Measurements from ENCODE around the gene FBXL14. TPM values are rescaled to one million over a fixed set of nuclear protein-coding genes. Genes with fewer than 3 reads are reported as not detected.

Gene FBXL14
- total and polyA plus RNA-seq, 9 of the 15 experiments (the other 6 are each of a cell fraction or from before 2014, with no cell fraction given), result 0.13 to 9.8 (median 3.3) TPM

DNA sequence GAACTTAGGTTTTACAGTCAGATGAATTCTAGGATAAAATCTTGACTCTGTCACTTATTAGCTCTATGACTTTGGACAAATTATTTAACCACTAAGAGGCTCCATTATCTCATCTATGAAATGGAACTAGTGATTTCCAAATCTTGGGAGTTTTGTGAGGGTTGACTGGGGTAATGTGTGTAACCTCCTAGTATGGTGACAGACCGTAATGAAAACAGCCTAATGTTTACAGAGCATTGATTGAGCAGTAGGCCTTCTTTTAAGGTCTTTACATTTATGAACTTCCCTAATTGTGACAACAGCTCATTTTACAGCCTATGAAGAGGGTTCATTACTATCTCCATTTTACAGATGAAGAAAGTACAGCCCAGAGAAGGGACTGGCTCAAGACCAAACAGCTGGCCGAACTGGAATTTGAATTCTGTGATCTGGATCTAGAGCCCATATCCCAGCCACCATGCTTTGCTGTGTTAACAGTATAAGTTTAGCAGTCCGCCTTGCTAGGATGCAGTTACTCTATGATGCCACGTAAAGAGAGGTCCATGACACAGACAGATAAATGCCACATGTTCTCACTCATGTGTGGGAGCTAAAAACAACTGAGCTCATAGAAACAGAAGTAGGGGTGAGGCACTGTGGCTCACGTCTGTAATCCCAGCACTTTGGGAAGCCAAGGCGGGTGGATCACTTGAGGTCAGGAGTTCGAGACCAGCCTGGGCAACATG lies 9.1 kb upstream of the FBXL14 start:
- H3K4me2 ChIP-seq (ENCODE audit: insufficient read depth, low read length), result no peak overlapping the region
- no peaks in the 10 kb centered on the region; the same call in 2 of the 3 replicates for H3K79me2 ChIP-seq (ENCODE audit: control insufficient read depth, insufficient read depth, low read length)
- H3K9ac ChIP-seq (ENCODE audit: insufficient read depth in 1 of 2, low read depth in 2 of 2, low read length in 2 of 2), result no peak overlapping the region
- H3K27ac ChIP-seq (ENCODE audit: extremely low read depth, low read depth, low read length), result peak overlapping the region; percentile 67; the same call in 2 of the 3 replicates
- TF ChIP-seq EP400 (IDR thresholded peaks at IDR 0.05) (no peak), BRD9 (IDR thresholded peaks at IDR 0.05; ENCODE audit: low read depth, partially characterized antibody) (no peak), RBM25 (IDR thresholded peaks at IDR 0.05; ENCODE audit: low read depth, low read length, severe bottlenecking) (peak; percentile 8), TFAP4 (CRISPR knock-in tag; IDR thresholded peaks at IDR 0.05; ENCODE audit: borderline replicate concordance) (peak; percentile 26; the same call in 1 of the 2 replicates), KDM1A (IDR thresholded peaks at IDR 0.05) (peak in 1 of 2 experiments; percentile 38; a peak in 1 of 4 replicates), ADNP (tag; IDR thresholded peaks at IDR 0.05) (0 out of 2 replicates have a peak, but pooled peaks have one; percentile 24), CBX1 (IDR thresholded peaks at IDR 0.05; ENCODE audit: low read depth) (no peak), ZNF395 (CRISPR knock-in tag; IDR thresholded peaks at IDR 0.05) (no peak), GATA2 (CRISPR knock-in tag; IDR thresholded peaks at IDR 0.05) (no peak), CBFA2T3 (IDR thresholded peaks at IDR 0.05) (0 out of 2 replicates have a peak, but pooled peaks have one; percentile 11), HINFP (tag; conservative IDR thresholded peaks at IDR 0.05; ENCODE audit: low read depth) (peak; percentile 64; the same call in 1 of the 2 replicates)
- CTCF ChIA-PET (ENCODE audit: low intra/inter-chr PET ratio), result no interaction called here
- H3K9me1 ChIP-seq (ENCODE audit: control insufficient read depth, insufficient read depth, low read length), result no peaks in the 10 kb centered on the region
- no peaks in the 10 kb centered on the region for H3K9me3 ChIP-seq (replicated peaks; ENCODE audit: control insufficient read depth, insufficient read depth, low read depth, low read length)
- POLR2A ChIA-PET, result interaction anchor here (0.7 to 1.4 kb wide), 4 partner anchors 11 to 485 kb away, joined by 3 read pairs; no protein-coding TSS in a partner anchor
- FAIRE-seq (no peak), ATAC-seq (no peak), DNase-seq (ENCODE audit: extremely low read depth in 1 of 4, low spot score in 3 of 4) (peak in 1 of 4 experiments; percentile 33)
- in situ Hi-C loops (cut with MboI) (no loop called here), intact Hi-C loops (cut with micrococcal nuclease) (loop anchor here (10.0 kb wide), 1 partner anchor 1029 kb away; no protein-coding TSS in a partner anchor)
- 38% methylated on average over 7 of the region's 7 CpGs for WGBS (ENCODE audit: insufficient coverage, low coverage, missing lambda C conversion rate)
- no TSS peak for BruUV-seq (replicated peaks)
- no peak overlapping the region for H3K4me3 ChIP-seq
- no peaks in the 10 kb centered on the region for H3K27me3 ChIP-seq (ENCODE audit: control insufficient read depth in 2 of 2, insufficient read depth in 2 of 2, low read length in 2 of 2)
- peaks cover 30 to 32% of the 10 kb centered on the region in 2 experiments; a peak in 4 of 5 replicates for H3K4me1 ChIP-seq (replicated peaks in 1 of 2; ENCODE audit: control insufficient read depth in 2 of 2, insufficient read depth in 2 of 2, low read length in 2 of 2)
- peak overlapping the region; percentile 67 for H2AFZ ChIP-seq (ENCODE audit: low read depth, low read length)
- no peaks in the 10 kb centered on the region for H4K20me1 ChIP-seq (replicated peaks; ENCODE audit: control insufficient read depth, insufficient read depth, low read length)
- no peaks in the 10 kb centered on the region for H3K36me3 ChIP-seq (ENCODE audit: control insufficient read depth, insufficient read depth, low read length)
